ENCODE measurements around the gene RNF214. TPM values are rescaled to one million over a fixed set of nuclear protein-coding genes. Genes with fewer than 3 reads are reported as not detected.
"Not testable (repeated sequence)": the region's sequence is repeated elsewhere in the genome, so short reads cannot be mapped to it uniquely, and the experiment has no call there.

The RNF214 gene
- total RNA-seq, 1 experiment from 2014 or later = 10.4 TPM

GRCh38 chr11:117315285-117316196, 83.1 kb downstream of the RNF214 start:
- no peak for DNase-seq (ENCODE audit: low spot score)

- peak; percentile 47 for DNase-seq (ENCODE audit: low spot score)
These were observed 83.9 kb downstream of the RNF214 start, which contains the start of gene BACE1 for GRCh38 chr11:117316197-117316961. BACE1 (minus strand) TSS chr11:117316256; CDS start chr11:117315795, 461 bp downstream.

GRCh38 chr11:117318738-117319137, 86.3 kb downstream of the RNF214 start:
- no peak for DNase-seq (ENCODE audit: low spot score)

- peak; percentile 6 for DNase-seq (ENCODE audit: low spot score)
These were observed 86.9 kb downstream of the RNF214 start for GRCh38 chr11:117319214-117319840.

- not testable (repeated sequence) for DNase-seq (ENCODE audit: low spot score)
These were observed 94.7 kb downstream of the RNF214 start for GRCh38 chr11:117327255-117327566.

- peak; percentile 89 for DNase-seq (ENCODE audit: low spot score)
These were observed 95.3 kb downstream of the RNF214 start, which contains the start of gene CEP164 for GRCh38 chr11:117327567-117328374. CEP164 (plus strand) TSS chr11:117327854; CDS start chr11:117338587, 10,733 bp downstream.

GRCh38 chr11:117328375-117329010, 96.0 kb downstream of the RNF214 start:
- peak; percentile 16 for DNase-seq (ENCODE audit: low spot score)

- no peak for DNase-seq (ENCODE audit: low spot score)
These were observed 100.4 kb downstream of the RNF214 start for GRCh38 chr11:117332843-117333242.

GRCh38 chr11:117333917-117334316, 101.4 kb downstream of the RNF214 start:
- DNase-seq (ENCODE audit: low spot score) = no peak

- DNase-seq (ENCODE audit: low spot score) = no peak
These were observed 102.4 kb downstream of the RNF214 start for GRCh38 chr11:117334896-117335295.

- DNase-seq (ENCODE audit: low spot score) = no peak
These were observed 102.9 kb downstream of the RNF214 start for GRCh38 chr11:117335399-117335798.

Other genes starting within 250 kb of the RNF214 start
- gene SIK3, start 134.2 kb upstream of the RNF214 start, total RNA-seq (2014; rRNA removed; shearing (Covaris generic)) = 4.1 and 6.9 TPM in 2 replicates
- gene PAFAH1B2, start 88.4 kb upstream of the RNF214 start, total RNA-seq (2014; rRNA removed; shearing (Covaris generic)) = 84.3 and 91.6 TPM in 2 replicates
- gene SIDT2, start 53.9 kb upstream of the RNF214 start, total RNA-seq (2014; rRNA removed; shearing (Covaris generic)) = 3.1 and 3.6 TPM in 2 replicates
- 48.3 and 102 TPM in 2 replicates for gene TAGLN, start 33.3 kb upstream of the RNF214 start, total RNA-seq (2014; rRNA removed; shearing (Covaris generic))
- 21.3 and 24.1 TPM in 2 replicates for gene PCSK7, start 598 bp upstream of the RNF214 start, total RNA-seq (2014; rRNA removed; shearing (Covaris generic))
- 1.2 and 3.2 TPM in 2 replicates for gene BACE1-AS, start 58.7 kb downstream of the RNF214 start, total RNA-seq (2014; rRNA removed; shearing (Covaris generic))
- gene BACE1, start 83.6 kb downstream of the RNF214 start, total RNA-seq (2014; rRNA removed; shearing (Covaris generic)) = 12.3 and 13.2 TPM in 2 replicates
- gene CEP164, start 95.2 kb downstream of the RNF214 start, total RNA-seq (2014; rRNA removed; shearing (Covaris generic)) = 12.6 and 16.6 TPM in 2 replicates

Data from A172 (cell line).